WTC11 (cell line): ENCODE results near the gene PTPRN2. TPM values are rescaled to one million over a fixed set of nuclear protein-coding genes. Genes with fewer than 3 reads are reported as not detected.

Experiments
- ATAC-seq: fragments of 200-7000 bp; cut with Tn5 transposase; 2 replicates; pipeline ENCODE4 v1.10.0; 2021; ENCODE audit warnings: mild to moderate bottlenecking, moderate library complexity
- CTCF ChIA-PET: fragments of 300-600 bp; sonication (Branson Sonifier 250); formaldehyde crosslinking; loops from one replicate; lab custom pipeline; 2021; ENCODE audit warnings: antibody characterized with exemption; lab: Charles Lee
- POLR2A ChIA-PET: fragments of 350-600 bp; sonication (Branson Sonifier 250); formaldehyde crosslinking; loops from one replicate; lab custom pipeline; 2021; ENCODE audit warnings: antibody characterized with exemption; lab: Charles Lee
- DNase-seq: peaks from one replicate; pipeline ENCODE4 v3.0.0; 2021; ENCODE audit warnings: low spot score
- H3K27ac Mint-ChIP-seq: 2 replicates; pipeline ENCODE4 v1.8.0; 2021; ENCODE audit warnings: mixed read lengths
- H3K27me3 Mint-ChIP-seq: 2 replicates; pipeline ENCODE4 v1.8.0; 2021; ENCODE audit warnings: low read depth, mild to moderate bottlenecking, moderate library complexity, mixed read lengths
- H3K36me3 Mint-ChIP-seq: 2 replicates; pipeline ENCODE4 v1.8.0; 2021; ENCODE audit warnings: mixed read lengths
- H3K4me1 Mint-ChIP-seq: 2 replicates; pipeline ENCODE4 v1.8.0; 2022; ENCODE audit warnings: mixed read lengths
- H3K4me3 Mint-ChIP-seq: 2 replicates; pipeline ENCODE4 v1.8.0; 2021; ENCODE audit warnings: mild to moderate bottlenecking, moderate library complexity, mixed read lengths
- H3K9me3 Mint-ChIP-seq: 2 replicates; pipeline ENCODE4 v1.8.0; 2021; ENCODE audit warnings: mixed read lengths
- AR ChIP-seq: fragments of 250-450 bp; sonication (Bioruptor Pico); IDR thresholded peaks from 2 replicates; pipeline ENCODE4 v1.9.0; 2021; ENCODE audit warnings: mild to moderate bottlenecking
- FOXP1 ChIP-seq: sonication (generic); formaldehyde crosslinking; IDR thresholded peaks from 2 replicates; pipeline ENCODE4 v1.8.0; 2022; ENCODE audit warnings: missing genetic modification reagents, mild to moderate bottlenecking, moderate library complexity, borderline replicate concordance
- GTF2I ChIP-seq: fragments of 250-450 bp; sonication (Bioruptor Pico); conservative IDR thresholded peaks from 2 replicates; pipeline ENCODE4 v1.4.0; 2021; ENCODE audit warnings: mild to moderate bottlenecking
- JAZF1 ChIP-seq: fragments of 250-450 bp; sonication (Bioruptor Pico); IDR thresholded peaks from 2 replicates; pipeline ENCODE4 v1.9.0; 2021; ENCODE audit warnings: moderate library complexity, mild to moderate bottlenecking, inconsistent platforms
- KAT7 ChIP-seq: sonication (generic); formaldehyde crosslinking; IDR thresholded peaks from 2 replicates; pipeline ENCODE4 v1.8.1; 2023; ENCODE audit warnings: missing genetic modification reagents, mild to moderate bottlenecking, borderline replicate concordance
- MYBL2 ChIP-seq: sonication (generic); formaldehyde crosslinking; IDR thresholded peaks from 2 replicates; pipeline ENCODE4 v1.8.1; 2023; ENCODE audit warnings: mild to moderate bottlenecking, moderate library complexity, missing genetic modification reagents
- NFATC4 ChIP-seq: fragments of 250-450 bp; sonication (Bioruptor Pico); IDR thresholded peaks from 2 replicates; pipeline ENCODE4 v1.9.0; 2021; ENCODE audit warnings: mild to moderate bottlenecking
- NFE2L1 ChIP-seq: sonication (generic); formaldehyde crosslinking; IDR thresholded peaks from 2 replicates; pipeline ENCODE4 v1.8.1; 2023; ENCODE audit warnings: missing genetic modification reagents
- PRDM15 ChIP-seq: sonication (generic); formaldehyde crosslinking; IDR thresholded peaks from 2 replicates; pipeline ENCODE4 v1.8.0; 2022; ENCODE audit warnings: missing genetic modification reagents
- ZBTB43 ChIP-seq: sonication (generic); formaldehyde crosslinking; IDR thresholded peaks from 2 replicates; pipeline ENCODE4 v1.8.1; 2023; ENCODE audit warnings: mild to moderate bottlenecking, missing genetic modification reagents
- ZNF232 ChIP-seq: sonication (generic); formaldehyde crosslinking; IDR thresholded peaks from 2 replicates; pipeline ENCODE4 v1.8.0; 2022; ENCODE audit warnings: mild to moderate bottlenecking, missing genetic modification reagents
- ZNF317 ChIP-seq: sonication (generic); formaldehyde crosslinking; IDR thresholded peaks from 2 replicates; pipeline ENCODE4 v1.8.1; 2023; ENCODE audit warnings: low read depth, mild to moderate bottlenecking, moderate library complexity, missing genetic modification reagents, borderline replicate concordance
- total RNA-seq: library from RNA; stranded (reverse); gene quantifications from 3 replicates; pipeline ENCODE4 v1.2.3, GENCODE V29; 2021
- TF ChIP-seq, protein P1 (sequence below): sonication (generic); formaldehyde crosslinking; IDR thresholded peaks from 2 replicates; pipeline ENCODE4 v1.8.1; 2023; ENCODE audit warnings: mild to moderate bottlenecking, missing genetic modification reagents
- TF ChIP-seq, protein P2 (sequence below): sonication (generic); formaldehyde crosslinking; IDR thresholded peaks from 2 replicates; pipeline ENCODE4 v1.8.1; 2022; ENCODE audit warnings: mild to moderate bottlenecking, missing genetic modification reagents, moderate library complexity, borderline replicate concordance
- TF ChIP-seq, protein P3 (sequence below): sonication (generic); formaldehyde crosslinking; IDR thresholded peaks from 2 replicates; pipeline ENCODE4 v1.8.1; 2022; ENCODE audit warnings: missing genetic modification reagents, borderline replicate concordance
- TF ChIP-seq, protein P4 (sequence below): sonication (generic); formaldehyde crosslinking; IDR thresholded peaks from 2 replicates; pipeline ENCODE4 v1.8.1; 2022; ENCODE audit warnings: low read depth, missing genetic modification reagents, borderline replicate concordance
- TF ChIP-seq, protein P5 (sequence below): fragments of 250-450 bp; sonication (Bioruptor Pico); IDR thresholded peaks from 2 replicates; pipeline ENCODE4 v1.9.0; 2021; ENCODE audit warnings: moderate library complexity, mild to moderate bottlenecking, inconsistent platforms, borderline replicate concordance

The PTPRN2 gene
- total RNA-seq, 1 experiment from 2014 or later, result 4.7 TPM

GRCh38 chr7:157943561-157943960 is 644.1 kb downstream of the PTPRN2 start (continued):
- TF ChIP-seq, protein P1, sequence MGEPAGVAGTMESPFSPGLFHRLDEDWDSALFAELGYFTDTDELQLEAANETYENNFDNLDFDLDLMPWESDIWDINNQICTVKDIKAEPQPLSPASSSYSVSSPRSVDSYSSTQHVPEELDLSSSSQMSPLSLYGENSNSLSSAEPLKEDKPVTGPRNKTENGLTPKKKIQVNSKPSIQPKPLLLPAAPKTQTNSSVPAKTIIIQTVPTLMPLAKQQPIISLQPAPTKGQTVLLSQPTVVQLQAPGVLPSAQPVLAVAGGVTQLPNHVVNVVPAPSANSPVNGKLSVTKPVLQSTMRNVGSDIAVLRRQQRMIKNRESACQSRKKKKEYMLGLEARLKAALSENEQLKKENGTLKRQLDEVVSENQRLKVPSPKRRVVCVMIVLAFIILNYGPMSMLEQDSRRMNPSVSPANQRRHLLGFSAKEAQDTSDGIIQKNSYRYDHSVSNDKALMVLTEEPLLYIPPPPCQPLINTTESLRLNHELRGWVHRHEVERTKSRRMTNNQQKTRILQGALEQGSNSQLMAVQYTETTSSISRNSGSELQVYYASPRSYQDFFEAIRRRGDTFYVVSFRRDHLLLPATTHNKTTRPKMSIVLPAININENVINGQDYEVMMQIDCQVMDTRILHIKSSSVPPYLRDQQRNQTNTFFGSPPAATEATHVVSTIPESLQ (CRISPR knock-in tag), result no peak
- TF ChIP-seq ZBTB43 (CRISPR knock-in tag), result no peak

DNA sequence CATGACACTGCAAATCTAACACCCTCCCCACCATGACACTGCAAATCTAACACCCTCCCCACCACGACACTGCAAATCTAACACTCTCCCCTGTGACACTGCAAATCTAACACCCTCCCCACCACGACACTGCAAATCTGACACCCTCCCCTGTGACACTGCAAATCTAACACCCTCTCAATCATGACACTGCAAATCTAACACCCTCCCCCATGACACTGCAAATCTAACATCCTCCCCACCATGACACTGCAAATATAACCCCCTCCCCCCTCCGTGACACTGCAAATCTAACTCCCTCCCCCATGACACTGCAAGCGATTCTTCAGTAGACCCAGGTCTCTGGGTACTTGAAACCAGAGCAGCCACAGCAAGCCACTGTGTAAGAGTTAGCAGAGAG is 646.4 kb downstream of the PTPRN2 start:
- no peak overlapping the region for H3K27ac Mint-ChIP-seq
- peaks cover 56% of the 10 kb centered on the region for H3K36me3 Mint-ChIP-seq
- no peak overlapping the region for H3K4me3 Mint-ChIP-seq
- H3K9me3 Mint-ChIP-seq, result peaks cover 52% of the 10 kb centered on the region
- peaks cover 11% of the 10 kb centered on the region for H3K4me1 Mint-ChIP-seq
- DNase-seq (no peak), ATAC-seq (no peak)
- H3K27me3 Mint-ChIP-seq, result peaks cover 3% of the 10 kb centered on the region; the same call in 1 of the 2 replicates
- POLR2A ChIA-PET, result no interaction called here
- TF ChIP-seq MYBL2 (CRISPR knock-in tag) (no peak), GTF2I (no peak), ZNF232 (no peak), NFATC4 (CRISPR knock-in tag) (no peak), FOXP1 (no peak), ZNF317 (no peak), NFE2L1 (CRISPR knock-in tag) (no peak), PRDM15 (CRISPR knock-in tag) (no peak), AR (CRISPR knock-in tag) (no peak), KAT7 (CRISPR knock-in tag) (no peak), JAZF1 (CRISPR knock-in tag) (no peak)
- TF ChIP-seq, protein P2, sequence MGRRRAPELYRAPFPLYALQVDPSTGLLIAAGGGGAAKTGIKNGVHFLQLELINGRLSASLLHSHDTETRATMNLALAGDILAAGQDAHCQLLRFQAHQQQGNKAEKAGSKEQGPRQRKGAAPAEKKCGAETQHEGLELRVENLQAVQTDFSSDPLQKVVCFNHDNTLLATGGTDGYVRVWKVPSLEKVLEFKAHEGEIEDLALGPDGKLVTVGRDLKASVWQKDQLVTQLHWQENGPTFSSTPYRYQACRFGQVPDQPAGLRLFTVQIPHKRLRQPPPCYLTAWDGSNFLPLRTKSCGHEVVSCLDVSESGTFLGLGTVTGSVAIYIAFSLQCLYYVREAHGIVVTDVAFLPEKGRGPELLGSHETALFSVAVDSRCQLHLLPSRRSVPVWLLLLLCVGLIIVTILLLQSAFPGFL (CRISPR knock-in tag), result no peak
- TF ChIP-seq, protein P3, sequence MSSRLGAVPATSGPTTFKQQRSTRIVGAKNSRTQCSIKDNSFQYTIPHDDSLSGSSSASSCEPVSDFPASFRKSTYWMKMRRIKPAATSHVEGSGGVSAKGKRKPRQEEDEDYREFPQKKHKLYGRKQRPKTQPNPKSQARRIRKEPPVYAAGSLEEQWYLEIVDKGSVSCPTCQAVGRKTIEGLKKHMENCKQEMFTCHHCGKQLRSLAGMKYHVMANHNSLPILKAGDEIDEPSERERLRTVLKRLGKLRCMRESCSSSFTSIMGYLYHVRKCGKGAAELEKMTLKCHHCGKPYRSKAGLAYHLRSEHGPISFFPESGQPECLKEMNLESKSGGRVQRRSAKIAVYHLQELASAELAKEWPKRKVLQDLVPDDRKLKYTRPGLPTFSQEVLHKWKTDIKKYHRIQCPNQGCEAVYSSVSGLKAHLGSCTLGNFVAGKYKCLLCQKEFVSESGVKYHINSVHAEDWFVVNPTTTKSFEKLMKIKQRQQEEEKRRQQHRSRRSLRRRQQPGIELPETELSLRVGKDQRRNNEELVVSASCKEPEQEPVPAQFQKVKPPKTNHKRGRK (CRISPR knock-in tag), result no peak
- TF ChIP-seq, protein P4, sequence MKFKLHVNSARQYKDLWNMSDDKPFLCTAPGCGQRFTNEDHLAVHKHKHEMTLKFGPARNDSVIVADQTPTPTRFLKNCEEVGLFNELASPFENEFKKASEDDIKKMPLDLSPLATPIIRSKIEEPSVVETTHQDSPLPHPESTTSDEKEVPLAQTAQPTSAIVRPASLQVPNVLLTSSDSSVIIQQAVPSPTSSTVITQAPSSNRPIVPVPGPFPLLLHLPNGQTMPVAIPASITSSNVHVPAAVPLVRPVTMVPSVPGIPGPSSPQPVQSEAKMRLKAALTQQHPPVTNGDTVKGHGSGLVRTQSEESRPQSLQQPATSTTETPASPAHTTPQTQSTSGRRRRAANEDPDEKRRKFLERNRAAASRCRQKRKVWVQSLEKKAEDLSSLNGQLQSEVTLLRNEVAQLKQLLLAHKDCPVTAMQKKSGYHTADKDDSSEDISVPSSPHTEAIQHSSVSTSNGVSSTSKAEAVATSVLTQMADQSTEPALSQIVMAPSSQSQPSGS (CRISPR knock-in tag), result no peak
- TF ChIP-seq, protein P5, sequence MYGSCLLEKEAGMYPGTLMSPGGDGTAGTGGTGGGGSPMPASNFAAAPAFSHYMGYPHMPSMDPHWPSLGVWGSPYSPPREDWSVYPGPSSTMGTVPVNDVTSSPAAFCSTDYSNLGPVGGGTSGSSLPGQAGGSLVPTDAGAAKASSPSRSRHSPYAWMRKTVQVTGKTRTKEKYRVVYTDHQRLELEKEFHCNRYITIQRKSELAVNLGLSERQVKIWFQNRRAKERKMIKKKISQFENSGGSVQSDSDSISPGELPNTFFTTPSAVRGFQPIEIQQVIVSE (CRISPR knock-in tag), result no peak
- CTCF ChIA-PET, result no interaction called here
